Mesenchymal stem cell (in vitro differentiated cells and primary cell): ENCODE measurements around the gene TOMM7.

Source experiments
- DNase-seq: peaks from one replicate; pipeline ENCODE4 v3.0.0-alpha.2; 2013
- H2AFZ ChIP-seq: one replicate; pipeline ENCODE4 v1.6.1; 2013; ENCODE audit warnings: low read depth, mild to moderate bottlenecking, control low read depth, inconsistent platforms, low read length, moderate library complexity
- H2AK5ac ChIP-seq: 2 replicates; pipeline ENCODE4 v1.6.1; 2013; ENCODE audit warnings: low read length, moderate library complexity, mild to moderate bottlenecking, inconsistent platforms; ENCODE audit not compliant: severe bottlenecking
- H2BK120ac ChIP-seq: one replicate; pipeline ENCODE4 v1.6.1; 2013; ENCODE audit warnings: low read depth, mild to moderate bottlenecking, inconsistent platforms, low read length, moderate library complexity
- H2BK12ac ChIP-seq, 2 experiments: one replicate each; pipeline ENCODE4 v1.6.1; 2013; ENCODE audit warnings: inconsistent platforms in 2 of 2, low read length in 2 of 2, mild to moderate bottlenecking in 2 of 2, moderate library complexity in 2 of 2, control low read depth in 1 of 2
- H2BK15ac ChIP-seq: one replicate; pipeline ENCODE4 v1.6.1; 2013; ENCODE audit warnings: mild to moderate bottlenecking, low read depth, inconsistent platforms; ENCODE audit not compliant: poor library complexity, severe bottlenecking
- H2BK5ac ChIP-seq: 2 replicates; pipeline ENCODE4 v1.6.1; 2013; ENCODE audit warnings: low read depth, mild to moderate bottlenecking, low read length, control low read depth, inconsistent platforms; ENCODE audit not compliant: poor library complexity, severe bottlenecking
- H3K14ac ChIP-seq, 2 experiments: one replicate each; pipeline ENCODE4 v1.6.1; 2013; ENCODE audit warnings: inconsistent platforms in 2 of 2, low read length in 2 of 2, control low read depth in 1 of 2, mild to moderate bottlenecking in 1 of 2, moderate library complexity in 1 of 2
- H3K18ac ChIP-seq, 2 experiments: one replicate each; pipeline ENCODE4 v1.6.1; 2013; ENCODE audit warnings: inconsistent platforms in 2 of 2, low read length in 2 of 2, control low read depth in 1 of 2, low read depth in 1 of 2, mild to moderate bottlenecking in 1 of 2
- H3K23ac ChIP-seq, 2 experiments: one replicate each; pipeline ENCODE4 v1.6.1; 2013; ENCODE audit warnings: inconsistent platforms in 2 of 2, low read length in 2 of 2, mild to moderate bottlenecking in 2 of 2, moderate library complexity in 2 of 2, control low read depth in 1 of 2
- H3K27ac ChIP-seq: 2 replicates; pipeline ENCODE4 v1.5.1; 2013; ENCODE audit warnings: mild to moderate bottlenecking, moderate library complexity, low read length, control low read depth, inconsistent platforms; ENCODE audit not compliant: poor library complexity, severe bottlenecking
- H3K27me3 ChIP-seq, 2 experiments: 2 replicates each; pipeline versions ENCODE4 v1.6.1 to v1.7.0; 2013; ENCODE audit warnings: low read length in 2 of 2, mild to moderate bottlenecking in 2 of 2, moderate library complexity in 2 of 2, control low read depth in 1 of 2, inconsistent platforms in 1 of 2; ENCODE audit not compliant: control insufficient read depth in 1 of 2, insufficient read depth in 1 of 2
- H3K36me3 ChIP-seq, 2 experiments: 2 replicates each; pipeline versions ENCODE4 v1.6.1 to v1.7.0; 2013; ENCODE audit warnings: low read length in 2 of 2, control low read depth in 1 of 2, inconsistent platforms in 1 of 2, low read depth in 1 of 2, mild to moderate bottlenecking in 1 of 2; ENCODE audit not compliant: insufficient read depth in 2 of 2, control insufficient read depth in 1 of 2
- H3K4ac ChIP-seq, 2 experiments: one replicate each; pipeline ENCODE4 v1.6.1; 2013; ENCODE audit warnings: inconsistent platforms in 2 of 2, low read length in 2 of 2, mild to moderate bottlenecking in 2 of 2, moderate library complexity in 2 of 2, control low read depth in 1 of 2, low read depth in 1 of 2
- H3K4me1 ChIP-seq: 2 replicates; pipeline ENCODE4 v1.6.1; 2013; ENCODE audit warnings: low read depth, low read length, control low read depth; ENCODE audit not compliant: control insufficient read depth, insufficient read depth
- H3K4me2 ChIP-seq: 2 replicates; pipeline ENCODE4 v1.6.1; 2013; ENCODE audit warnings: low read length, mild to moderate bottlenecking, inconsistent platforms; ENCODE audit not compliant: poor library complexity, severe bottlenecking
- H3K4me3 ChIP-seq, 2 experiments: 2 replicates each; pipeline versions ENCODE4 v1.5.1 to v1.7.0; 2013; ENCODE audit warnings: low read length in 2 of 2, mild to moderate bottlenecking in 2 of 2, control low read depth in 1 of 2, low read depth in 1 of 2; ENCODE audit not compliant: insufficient read depth in 1 of 2
- H3K79me1 ChIP-seq: replicated peaks from 2 replicates; pipeline ENCODE4 v1.6.1; 2013; ENCODE audit warnings: mild to moderate bottlenecking, control low read depth, low read length, inconsistent platforms; ENCODE audit not compliant: poor library complexity, severe bottlenecking
- H3K9ac ChIP-seq: 2 replicates; pipeline ENCODE4 v1.7.0; 2013; ENCODE audit warnings: mild to moderate bottlenecking, low read length, moderate library complexity
- H3K9me3 ChIP-seq: 2 replicates; pipeline ENCODE4 v1.7.0; 2013; ENCODE audit warnings: mild to moderate bottlenecking, low read length; ENCODE audit not compliant: control insufficient read depth
- H4K8ac ChIP-seq: one replicate; pipeline ENCODE4 v1.6.1; 2013; ENCODE audit warnings: inconsistent platforms, mild to moderate bottlenecking, low read length, moderate library complexity
- H4K91ac ChIP-seq: one replicate; pipeline ENCODE4 v1.6.1; 2013; ENCODE audit warnings: mild to moderate bottlenecking, low read length, inconsistent platforms
- WGBS: methylation state at CpG from one replicate; pipeline ENCODE4 v1.1.7; 2013; ENCODE audit warnings: mixed read lengths; 5-methylcytosine and 5-hydroxymethylcytosine counted together

Gene TOMM7

DNA sequence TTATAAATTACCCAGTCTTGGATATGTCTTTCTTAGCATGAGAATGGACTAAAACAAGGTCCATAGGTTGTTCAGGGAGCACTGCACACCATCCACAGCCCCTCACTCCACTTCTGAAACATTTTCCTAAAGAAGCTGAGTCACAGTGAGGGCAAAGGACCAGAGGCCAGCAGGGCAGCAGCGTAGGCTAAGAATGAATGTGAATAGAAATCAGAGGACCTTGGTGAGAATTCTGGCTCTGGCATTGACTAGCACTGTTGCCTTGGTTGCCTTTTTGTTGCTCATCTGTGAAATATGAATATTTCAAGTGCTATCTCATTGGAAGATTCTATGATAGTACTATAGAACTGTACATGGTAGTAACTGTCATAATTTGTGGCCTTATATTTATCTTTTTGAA, 41.7 kb upstream of the TOMM7 start:
- Histone ChIP-seq H2AFZ (no peak overlapping the region), H3K14ac (no peak overlapping the region), H2BK15ac (no peak overlapping the region), H3K18ac (no peak overlapping the region), H3K4me3 (no peak overlapping the region), H3K4me2 (no peak overlapping the region), H2BK5ac (no peak overlapping the region), H3K4ac (no peak overlapping the region), H2BK12ac (no peak overlapping the region), H3K27ac (no peak overlapping the region), H3K27me3 (no peaks in the 10 kb centered on the region), H2AK5ac (no peak overlapping the region), H4K91ac (no peak overlapping the region), H3K9me3 (no peaks in the 10 kb centered on the region), H2BK120ac (no peak overlapping the region), H3K4me1 (no peaks in the 10 kb centered on the region), H3K23ac (no peak overlapping the region), H3K36me3 (peaks cover 0 to 29% of the 10 kb centered on the region in 2 experiments), H3K9ac (peak overlapping the region; percentile 59), H4K8ac (no peak overlapping the region), H3K79me1 (peaks cover 2% of the 10 kb centered on the region)
- WGBS: 85% methylated on average over 1 of the region's 1 CpG
- DNase-seq: no peak

DNA sequence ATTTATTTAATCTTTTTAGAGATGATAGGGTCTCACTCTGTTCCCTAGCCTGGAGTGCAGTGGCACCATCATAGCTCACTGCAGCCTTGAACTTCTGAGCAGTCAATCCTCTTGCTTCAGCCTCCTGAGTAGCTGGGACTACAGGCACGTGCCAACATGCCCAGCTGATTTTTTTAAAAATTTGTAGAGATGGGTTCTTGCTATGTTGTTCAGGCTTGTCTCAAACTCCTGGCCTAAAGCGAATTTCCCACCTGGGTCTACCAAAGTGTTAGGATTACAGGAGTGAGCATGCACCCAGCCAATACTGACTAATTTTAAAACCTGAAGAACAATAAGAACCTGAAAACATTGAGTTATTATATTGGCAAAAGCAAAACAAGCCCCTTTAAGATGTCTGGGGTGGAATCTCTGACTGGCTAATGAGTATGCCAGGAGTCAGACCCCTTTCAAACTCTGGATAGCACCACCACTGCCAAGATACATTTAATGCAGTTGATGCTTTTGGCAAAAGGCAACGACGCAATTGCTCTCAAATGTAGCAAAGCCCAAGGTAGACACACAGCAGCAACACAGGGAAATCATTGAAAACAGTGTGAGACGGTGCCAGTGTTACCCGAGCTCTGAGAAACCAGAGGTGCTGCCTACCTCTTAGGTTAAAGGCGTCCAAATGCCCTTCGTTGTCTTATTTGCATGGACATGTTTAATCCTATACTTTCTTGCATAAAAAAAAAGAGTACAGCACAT, 40.7 kb upstream of the TOMM7 start:
- Histone ChIP-seq H2BK12ac (peak overlapping the region in 1 of 2 experiments; percentile 84), H2AK5ac (no peak overlapping the region), H3K18ac (peak overlapping the region in 1 of 2 experiments; percentile 43), H3K9me3 (no peaks in the 10 kb centered on the region), H3K4ac (no peak overlapping the region), H3K9ac (no peak overlapping the region), H3K27ac (no peak overlapping the region), H3K4me1 (peaks cover 3% of the 10 kb centered on the region), H3K23ac (no peak overlapping the region), H3K14ac (no peak overlapping the region), H4K91ac (no peak overlapping the region), H3K27me3 (no peaks in the 10 kb centered on the region), H3K4me3 (no peak overlapping the region), H3K4me2 (no peak overlapping the region), H3K79me1 (peaks cover 2% of the 10 kb centered on the region), H3K36me3 (peaks cover 3 to 22% of the 10 kb centered on the region in 2 experiments), H2AFZ (no peak overlapping the region), H4K8ac (no peak overlapping the region), H2BK5ac (no peak overlapping the region), H2BK15ac (no peak overlapping the region), H2BK120ac (no peak overlapping the region)
- no peak for DNase-seq
- 97% methylated on average over 5 of the region's 8 CpGs for WGBS

DNA sequence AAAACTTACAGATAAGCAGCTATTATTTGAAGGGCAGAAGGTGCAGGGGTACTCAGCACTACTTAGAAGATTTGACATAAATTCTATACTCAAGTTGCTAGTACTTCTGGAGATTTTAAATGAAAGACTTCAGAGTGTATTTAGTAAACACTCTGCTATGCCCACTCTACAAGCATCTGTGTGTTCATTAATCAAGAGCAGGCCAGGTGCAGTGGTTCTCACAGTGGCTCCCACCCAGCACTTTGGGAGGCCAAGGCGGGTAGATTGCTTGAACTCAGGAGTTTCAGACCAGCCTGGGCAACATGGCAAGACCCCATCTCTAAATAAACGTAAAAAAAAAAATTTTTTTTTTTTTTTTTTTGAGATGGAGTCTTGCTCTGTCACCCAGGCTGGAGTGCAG, 38.9 kb upstream of the TOMM7 start:
- Histone ChIP-seq H2BK120ac (no peak overlapping the region), H2BK15ac (no peak overlapping the region), H3K4me2 (no peak overlapping the region), H2AFZ (no peak overlapping the region), H3K14ac (no peak overlapping the region), H2AK5ac (no peak overlapping the region), H3K79me1 (peaks cover 2% of the 10 kb centered on the region), H3K4ac (no peak overlapping the region), H3K4me3 (no peak overlapping the region), H3K4me1 (peaks cover 3% of the 10 kb centered on the region), H3K27me3 (no peaks in the 10 kb centered on the region), H2BK12ac (no peak overlapping the region), H4K91ac (no peak overlapping the region), H3K9ac (no peak overlapping the region), H3K18ac (no peak overlapping the region), H3K36me3 (peaks cover 6 to 36% of the 10 kb centered on the region in 2 experiments), H2BK5ac (no peak overlapping the region), H4K8ac (no peak overlapping the region), H3K23ac (no peak overlapping the region), H3K9me3 (no peaks in the 10 kb centered on the region), H3K27ac (no peak overlapping the region)
- WGBS: 97% methylated on average over 2 of the region's 2 CpGs
- DNase-seq: no peak

DNA sequence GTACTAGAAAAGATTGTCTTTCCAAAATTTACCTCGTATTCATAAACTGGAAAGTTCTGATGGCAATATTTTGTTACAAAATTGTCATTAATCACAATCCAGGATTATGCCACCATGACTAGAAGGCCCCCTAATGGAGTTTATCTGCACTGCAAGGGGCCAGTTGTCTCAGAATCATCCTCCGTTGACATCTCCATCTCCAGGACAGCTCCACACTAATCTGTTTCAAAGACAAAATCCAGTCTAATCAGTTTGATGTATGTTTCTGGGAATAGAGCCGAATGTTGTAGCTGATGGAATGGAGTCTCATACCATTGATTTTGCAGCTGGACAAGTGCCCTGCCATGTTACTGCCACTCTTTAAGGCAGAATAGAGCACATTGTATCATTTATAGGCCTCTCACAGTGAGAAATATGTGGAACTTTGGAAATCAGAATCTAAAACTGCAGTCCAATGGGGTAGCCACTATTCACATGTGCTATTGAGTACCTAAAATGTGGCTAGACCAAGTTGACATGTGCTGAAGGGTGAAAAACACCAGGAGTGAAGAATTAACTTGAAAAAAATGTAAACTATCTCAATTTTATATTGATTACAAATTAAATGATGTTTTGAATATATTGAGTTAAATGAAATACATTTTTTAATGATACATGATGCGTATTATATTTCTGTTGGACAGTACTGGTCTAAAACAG, 38.3 kb upstream of the TOMM7 start:
- peak overlapping the region; percentile 80 for H3K9ac ChIP-seq
- no peak overlapping the region for H3K23ac ChIP-seq
- no peaks in the 10 kb centered on the region for H3K9me3 ChIP-seq
- no peak overlapping the region for H2AK5ac ChIP-seq
- H3K4me2 ChIP-seq: no peak overlapping the region
- peak overlapping the region in 1 of 2 experiments; percentile 28 for H3K4me3 ChIP-seq
- H3K4ac ChIP-seq: peak overlapping the region; percentile 6 to 35
- WGBS: 100% methylated on average over 3 of the region's 4 CpGs
- H2BK120ac ChIP-seq: no peak overlapping the region
- H4K91ac ChIP-seq: no peak overlapping the region
- H2BK12ac ChIP-seq: peak overlapping the region in 1 of 2 experiments; percentile 40
- H3K18ac ChIP-seq: no peak overlapping the region
- no peak overlapping the region for H3K14ac ChIP-seq
- H3K79me1 ChIP-seq: peaks cover 2% of the 10 kb centered on the region
- no peak overlapping the region for H2AFZ ChIP-seq
- peaks cover 3% of the 10 kb centered on the region for H3K4me1 ChIP-seq
- no peak overlapping the region for H3K27ac ChIP-seq
- H3K36me3 ChIP-seq: peaks cover 6 to 41% of the 10 kb centered on the region in 2 experiments
- H2BK15ac ChIP-seq: no peak overlapping the region
- no peaks in the 10 kb centered on the region for H3K27me3 ChIP-seq
- H2BK5ac ChIP-seq: no peak overlapping the region
- H4K8ac ChIP-seq: no peak overlapping the region
- no peak for DNase-seq
